ENCODE results near the gene POLR1A.

Gene POLR1A

GRCh38 chr2:86094229-86094628, 11.5 kb downstream of the POLR1A start:
- no peak for DNase-seq

- DNase-seq = no peak
Measured at GRCh38 chr2:86087936-86088850, 17.5 kb downstream of the POLR1A start.

- DNase-seq = no peak
Measured at GRCh38 chr2:86082756-86083155, 22.9 kb downstream of the POLR1A start.

GRCh38 chr2:86081724-86082123, 24.0 kb downstream of the POLR1A start:
- DNase-seq = no peak

GRCh38 chr2:86079981-86080911, 25.4 kb downstream of the POLR1A start:
- DNase-seq = peak; percentile 86

GRCh38 chr2:86078774-86079545, 26.7 kb downstream of the POLR1A start:
- DNase-seq = no peak

- no peak for DNase-seq
Measured at GRCh38 chr2:86075886-86076285, 29.8 kb downstream of the POLR1A start.

- DNase-seq = no peak
Measured at GRCh38 chr2:86074811-86075210, 30.9 kb downstream of the POLR1A start.

GRCh38 chr2:86074256-86074655, 31.4 kb downstream of the POLR1A start:
- no peak for DNase-seq

GRCh38 chr2:86073225-86073624, 32.5 kb downstream of the POLR1A start:
- DNase-seq = no peak

- DNase-seq = no peak
Measured at GRCh38 chr2:86072271-86072858, 33.3 kb downstream of the POLR1A start.

GRCh38 chr2:86070868-86071267, 34.8 kb downstream of the POLR1A start:
- no peak for DNase-seq

- DNase-seq = no peak
Measured at GRCh38 chr2:86069783-86070339, 35.8 kb downstream of the POLR1A start.

GRCh38 chr2:86069091-86069685, 36.5 kb downstream of the POLR1A start:
- DNase-seq = no peak

- no peak for DNase-seq
Measured at GRCh38 chr2:86068648-86069047, 37.0 kb downstream of the POLR1A start.

GRCh38 chr2:86068136-86068588, 37.5 kb downstream of the POLR1A start:
- DNase-seq = peak; percentile 57

GRCh38 chr2:86066915-86067314, 38.8 kb downstream of the POLR1A start:
- no peak for DNase-seq

- peak; percentile 35 for DNase-seq
Measured at GRCh38 chr2:86066007-86066578, 39.6 kb downstream of the POLR1A start.

GRCh38 chr2:86065512-86065911, 40.2 kb downstream of the POLR1A start:
- DNase-seq = no peak

GRCh38 chr2:86064006-86064405, 41.7 kb downstream of the POLR1A start:
- no peak for DNase-seq

- DNase-seq = no peak
Measured at GRCh38 chr2:86062043-86062442, 43.6 kb downstream of the POLR1A start.
